RWPE2 (cell line): ENCODE data around the gene OR2V1.

Experiments used
- ATAC-seq: fragments of 200-7000 bp; cut with Tn5 transposase; 3 replicates; pipeline ENCODE4 v1.9.1; 2021; ENCODE audit warnings: low read depth
- DNase-seq: peaks from one replicate; pipeline ENCODE4 v3.0.0-alpha.2; 2020; ENCODE audit warnings: low spot score
- H3K27ac ChIP-seq: fragments of 450-650 bp; 2 replicates; pipeline ENCODE4 v1.5.1; 2017; ENCODE audit warnings: mild to moderate bottlenecking; ENCODE audit not compliant: poor library complexity, severe bottlenecking
- H3K27me3 ChIP-seq: fragments of 250-450 bp; sonication (Bioruptor Pico); 2 replicates; pipeline ENCODE4 v1.5.1; 2021; ENCODE audit warnings: mild to moderate bottlenecking, moderate library complexity; ENCODE audit not compliant: insufficient read depth, poor library complexity, severe bottlenecking
- H3K36me3 ChIP-seq: fragments of 250-450 bp; sonication (Bioruptor Pico); 2 replicates; pipeline ENCODE4 v1.5.1; 2020; ENCODE audit warnings: low read depth, mild to moderate bottlenecking, moderate library complexity
- H3K4me1 ChIP-seq: fragments of 250-450 bp; sonication (Bioruptor Pico); 2 replicates; pipeline ENCODE4 v1.5.1; 2021; ENCODE audit warnings: mild to moderate bottlenecking, moderate library complexity; ENCODE audit not compliant: insufficient read depth, poor library complexity, severe bottlenecking
- H3K4me3 ChIP-seq: fragments of 250-450 bp; sonication (Bioruptor Pico); 2 replicates; pipeline ENCODE4 v1.5.1; 2021; ENCODE audit warnings: mild to moderate bottlenecking, moderate library complexity; ENCODE audit not compliant: severe bottlenecking
- H3K9me3 ChIP-seq: fragments of 250-450 bp; sonication (Bioruptor Pico); 2 replicates; pipeline ENCODE4 v1.5.1; 2021; ENCODE audit warnings: mild to moderate bottlenecking, moderate library complexity; ENCODE audit not compliant: severe bottlenecking
- CTCF ChIP-seq: fragments of 450-650 bp; IDR thresholded peaks from one replicate; pipeline ENCODE4 v1.5.1; 2017; ENCODE audit warnings: mild to moderate bottlenecking, moderate library complexity; ENCODE audit not compliant: poor library complexity, severe bottlenecking

The OR2V1 gene

GRCh38 chr5:181138258-181138657 lies 7.3 kb upstream of the OR2V1 start:
- no peak; the same call in 2 of the 3 replicates for ATAC-seq
- H3K36me3 ChIP-seq, result no peaks in the 10 kb centered on the region

GRCh38 chr5:181136361-181136955 lies 5.5 kb upstream of the OR2V1 start:
- ATAC-seq, result no peak
- Histone ChIP-seq H3K4me3 (no peak overlapping the region), H3K27ac (no peak overlapping the region), H3K9me3 (no peaks in the 10 kb centered on the region), H3K4me1 (peaks cover 12% of the 10 kb centered on the region), H3K27me3 (no peaks in the 10 kb centered on the region), H3K36me3 (no peaks in the 10 kb centered on the region)
- TF ChIP-seq CTCF, result no peak
- no peak for DNase-seq

More at GRCh38 chr5:181138258-181138657, 7.3 kb upstream of the OR2V1 start:
- no peak overlapping the region for H3K4me3 ChIP-seq
- no peaks in the 10 kb centered on the region for H3K9me3 ChIP-seq
- peaks cover 11% of the 10 kb centered on the region for H3K4me1 ChIP-seq
- DNase-seq, result peak; percentile 20
- TF ChIP-seq CTCF, result no peak
- H3K27ac ChIP-seq, result no peak overlapping the region
- H3K27me3 ChIP-seq, result no peaks in the 10 kb centered on the region

GRCh38 chr5:181134259-181134658 lies 3.3 kb upstream of the OR2V1 start:
- TF ChIP-seq CTCF, result no peak
- DNase-seq (no peak), ATAC-seq (no peak)
- H3K4me1 ChIP-seq, result peaks cover 12% of the 10 kb centered on the region
- H3K27me3 ChIP-seq, result no peaks in the 10 kb centered on the region
- no peak overlapping the region for H3K27ac ChIP-seq
- no peak overlapping the region for H3K4me3 ChIP-seq
- no peaks in the 10 kb centered on the region for H3K36me3 ChIP-seq
- no peaks in the 10 kb centered on the region for H3K9me3 ChIP-seq

- H3K36me3 ChIP-seq, result no peaks in the 10 kb centered on the region
- no peaks in the 10 kb centered on the region for H3K27me3 ChIP-seq
- H3K9me3 ChIP-seq, result no peaks in the 10 kb centered on the region
- no peak overlapping the region for H3K4me3 ChIP-seq
- no peak for TF ChIP-seq CTCF
- peaks cover 12% of the 10 kb centered on the region for H3K4me1 ChIP-seq
- DNase-seq, result peak; percentile 93
- peak overlapping the region; percentile 13 for H3K27ac ChIP-seq
- ATAC-seq, result peak; percentile 92
Observed at GRCh38 chr5:181133610-181134231, 2.8 kb upstream of the OR2V1 start.

GRCh38 chr5:181133083-181133482 lies 2.1 kb upstream of the OR2V1 start:
- TF ChIP-seq CTCF, result no peak
- H3K4me3 ChIP-seq, result no peak overlapping the region
- no peaks in the 10 kb centered on the region for H3K27me3 ChIP-seq
- ATAC-seq (no peak), DNase-seq (peak; percentile 22)
- peak overlapping the region; percentile 13 for H3K27ac ChIP-seq
- peaks cover 12% of the 10 kb centered on the region for H3K4me1 ChIP-seq
- H3K9me3 ChIP-seq, result no peaks in the 10 kb centered on the region
- no peaks in the 10 kb centered on the region for H3K36me3 ChIP-seq
